ENCODE measurements around the gene PROC.

The PROC gene

DNA sequence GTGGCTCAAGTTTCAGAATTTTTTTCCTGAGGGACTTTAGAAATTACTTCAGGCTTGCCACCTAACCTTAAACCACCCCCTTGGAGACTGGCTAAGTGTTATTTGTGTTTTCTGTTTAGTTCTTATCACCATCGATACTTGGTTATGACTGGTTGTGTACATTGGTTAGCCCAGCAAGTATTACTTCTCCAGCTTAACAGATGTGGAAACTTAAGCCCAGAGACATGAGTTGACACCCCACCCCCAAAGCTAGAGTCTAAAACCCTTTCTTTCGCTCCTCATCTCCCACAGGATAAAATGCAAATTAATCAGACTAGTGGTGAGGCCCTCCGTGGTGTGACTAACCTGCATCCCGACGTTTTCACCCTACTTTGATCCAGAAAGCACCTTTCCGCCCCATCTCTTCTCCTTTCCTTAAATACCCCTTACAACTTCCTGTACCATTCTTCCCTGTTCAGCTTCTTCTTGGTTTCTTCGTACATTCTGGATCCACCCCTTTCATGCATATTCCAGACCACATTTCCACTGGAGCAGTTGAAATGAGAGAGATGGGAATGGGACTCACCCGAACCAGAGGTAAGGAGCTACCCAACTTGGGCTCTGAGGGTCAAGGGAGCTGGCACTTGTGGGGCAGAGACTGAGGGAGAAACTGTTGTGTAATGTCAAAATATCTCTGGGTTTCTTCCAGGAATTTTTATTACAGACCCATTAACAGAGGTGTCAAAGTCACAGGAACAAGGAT is 29.6 kb upstream of the PROC start:
- 0 out of 2 replicates have a peak, but pooled peaks have one; percentile 4 for TF ChIP-seq ZNF501 (tag by site-specific recombination; IDR thresholded peaks at IDR 0.05)
- TF ChIP-seq ZSCAN30 (tag by site-specific recombination; IDR thresholded peaks at IDR 0.05): no peak
- peak; percentile 77 for TF ChIP-seq ZNF600 (tag by site-specific recombination; IDR thresholded peaks at IDR 0.05)
- TF ChIP-seq ZNF555 (tag by site-specific recombination; conservative IDR thresholded peaks at IDR 0.05): no peak
- TF ChIP-seq, protein P1, sequence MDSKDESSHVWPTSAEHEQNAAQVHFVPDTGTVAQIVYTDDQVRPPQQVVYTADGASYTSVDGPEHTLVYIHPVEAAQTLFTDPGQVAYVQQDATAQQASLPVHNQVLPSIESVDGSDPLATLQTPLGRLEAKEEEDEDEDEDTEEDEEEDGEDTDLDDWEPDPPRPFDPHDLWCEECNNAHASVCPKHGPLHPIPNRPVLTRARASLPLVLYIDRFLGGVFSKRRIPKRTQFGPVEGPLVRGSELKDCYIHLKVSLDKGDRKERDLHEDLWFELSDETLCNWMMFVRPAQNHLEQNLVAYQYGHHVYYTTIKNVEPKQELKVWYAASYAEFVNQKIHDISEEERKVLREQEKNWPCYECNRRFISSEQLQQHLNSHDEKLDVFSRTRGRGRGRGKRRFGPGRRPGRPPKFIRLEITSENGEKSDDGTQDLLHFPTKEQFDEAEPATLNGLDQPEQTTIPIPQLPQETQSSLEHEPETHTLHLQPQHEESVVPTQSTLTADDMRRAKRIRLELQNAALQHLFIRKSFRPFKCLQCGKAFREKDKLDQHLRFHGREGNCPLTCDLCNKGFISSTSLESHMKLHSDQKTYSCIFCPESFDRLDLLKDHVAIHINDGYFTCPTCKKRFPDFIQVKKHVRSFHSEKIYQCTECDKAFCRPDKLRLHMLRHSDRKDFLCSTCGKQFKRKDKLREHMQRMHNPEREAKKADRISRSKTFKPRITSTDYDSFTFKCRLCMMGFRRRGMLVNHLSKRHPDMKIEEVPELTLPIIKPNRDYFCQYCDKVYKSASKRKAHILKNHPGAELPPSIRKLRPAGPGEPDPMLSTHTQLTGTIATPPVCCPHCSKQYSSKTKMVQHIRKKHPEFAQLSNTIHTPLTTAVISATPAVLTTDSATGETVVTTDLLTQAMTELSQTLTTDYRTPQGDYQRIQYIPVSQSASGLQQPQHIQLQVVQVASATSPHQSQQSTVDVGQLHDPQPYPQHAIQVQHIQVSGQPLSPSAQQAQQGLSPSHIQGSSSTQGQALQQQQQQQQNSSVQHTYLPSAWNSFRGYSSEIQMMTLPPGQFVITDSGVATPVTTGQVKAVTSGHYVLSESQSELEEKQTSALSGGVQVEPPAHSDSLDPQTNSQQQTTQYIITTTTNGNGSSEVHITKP (tag by site-specific recombination; IDR thresholded peaks at IDR 0.05): peak; percentile 85
- H3K4me3 ChIP-seq (ENCODE audit: low read depth, low read length): peak overlapping the region; percentile 51
- peaks cover 16% of the 10 kb centered on the region for H3K4me1 ChIP-seq (ENCODE audit: control insufficient read depth, insufficient read depth, low read length)
- POLR2A ChIA-PET: interaction anchor here (1.1 to 2.3 kb wide), 4 partner anchors 10 to 19 kb away, joined by 3 to 8 read pairs (median 6); no protein-coding TSS in a partner anchor
- peak overlapping the region; percentile 48 for H3K27ac ChIP-seq (ENCODE audit: extremely low read depth, low read depth, low read length)
- CTCF ChIA-PET: interaction anchor here (0.6 to 1.0 kb wide), 3 partner anchors 22 to 61 kb away, joined by 3 to 4 read pairs (median 3); no protein-coding TSS in a partner anchor
- H3K9me3 ChIP-seq (ENCODE audit: control insufficient read depth, insufficient read depth, low read depth, low read length): no peaks in the 10 kb centered on the region
- peaks cover 0 to 5% of the 10 kb centered on the region in 2 experiments; a peak in 1 of 3 replicates for H3K36me3 ChIP-seq (ENCODE audit: control insufficient read depth in 2 of 2, insufficient read depth in 1 of 2, low read length in 2 of 2)

DNA sequence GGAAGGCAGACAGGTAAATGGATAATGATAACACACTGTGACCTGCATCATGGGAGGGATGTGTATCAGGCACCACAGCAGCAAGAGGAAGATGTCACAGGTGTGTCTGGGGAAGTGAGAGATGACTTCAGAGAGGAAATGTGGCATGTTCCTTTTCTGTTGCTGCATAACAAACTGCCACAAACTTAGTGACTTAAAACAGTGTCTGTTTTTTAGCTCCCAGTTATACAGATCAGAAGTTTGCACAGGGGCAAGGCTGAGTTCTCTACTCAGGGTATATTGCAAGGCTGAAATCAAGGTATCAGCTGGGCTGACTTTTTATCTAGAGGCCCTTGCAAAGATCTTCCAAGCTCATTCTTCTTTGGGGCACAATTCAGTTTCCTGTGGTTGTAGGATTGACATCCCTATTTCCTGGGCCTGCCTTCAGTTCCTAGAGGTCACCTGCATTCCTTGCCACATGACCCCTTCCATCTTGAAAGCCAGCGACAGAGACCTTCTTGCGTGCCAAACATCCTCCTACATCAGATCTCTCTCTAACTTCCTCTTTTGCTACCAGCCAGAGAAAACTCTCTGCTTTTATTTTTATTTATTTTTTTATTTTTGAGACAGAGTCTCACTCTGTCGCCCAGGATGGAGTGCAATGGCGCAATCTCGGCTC is 28.3 kb upstream of the PROC start:
- TF ChIP-seq, protein P2, sequence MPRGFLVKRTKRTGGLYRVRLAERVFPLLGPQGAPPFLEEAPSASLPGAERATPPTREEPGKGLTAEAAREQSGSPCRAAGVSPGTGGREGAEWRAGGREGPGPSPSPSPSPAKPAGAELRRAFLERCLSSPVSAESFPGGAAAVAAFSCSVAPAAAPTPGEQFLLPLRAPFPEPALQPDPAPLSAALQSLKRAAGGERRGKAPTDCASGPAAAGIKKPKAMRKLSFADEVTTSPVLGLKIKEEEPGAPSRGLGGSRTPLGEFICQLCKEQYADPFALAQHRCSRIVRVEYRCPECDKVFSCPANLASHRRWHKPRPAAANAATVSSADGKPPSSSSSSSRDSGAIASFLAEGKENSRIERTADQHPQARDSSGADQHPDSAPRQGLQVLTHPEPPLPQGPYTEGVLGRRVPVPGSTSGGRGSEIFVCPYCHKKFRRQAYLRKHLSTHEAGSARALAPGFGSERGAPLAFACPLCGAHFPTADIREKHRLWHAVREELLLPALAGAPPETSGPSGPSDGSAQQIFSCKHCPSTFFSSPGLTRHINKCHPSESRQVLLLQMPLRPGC (tag by site-specific recombination; IDR thresholded peaks at IDR 0.05): no peak
- peaks cover 16% of the 10 kb centered on the region for H3K4me1 ChIP-seq (ENCODE audit: control insufficient read depth, insufficient read depth, low read length)
- H3K4me3 ChIP-seq (ENCODE audit: low read depth, low read length): no peak overlapping the region
- ChIA-PET POLR2A (interaction anchor here (2.3 kb wide), 1 partner anchor 9 kb away, joined by 8 read pairs; no protein-coding TSS in a partner anchor), CTCF (no interaction called here)
- no peaks in the 10 kb centered on the region for H3K9me3 ChIP-seq (ENCODE audit: control insufficient read depth, insufficient read depth, low read depth, low read length)
- no peak overlapping the region for H3K27ac ChIP-seq (ENCODE audit: extremely low read depth, low read depth, low read length)
- H3K36me3 ChIP-seq (ENCODE audit: control insufficient read depth in 2 of 2, insufficient read depth in 1 of 2, low read length in 2 of 2): peaks cover 0 to 10% of the 10 kb centered on the region in 2 experiments; a peak in 1 of 3 replicates

DNA sequence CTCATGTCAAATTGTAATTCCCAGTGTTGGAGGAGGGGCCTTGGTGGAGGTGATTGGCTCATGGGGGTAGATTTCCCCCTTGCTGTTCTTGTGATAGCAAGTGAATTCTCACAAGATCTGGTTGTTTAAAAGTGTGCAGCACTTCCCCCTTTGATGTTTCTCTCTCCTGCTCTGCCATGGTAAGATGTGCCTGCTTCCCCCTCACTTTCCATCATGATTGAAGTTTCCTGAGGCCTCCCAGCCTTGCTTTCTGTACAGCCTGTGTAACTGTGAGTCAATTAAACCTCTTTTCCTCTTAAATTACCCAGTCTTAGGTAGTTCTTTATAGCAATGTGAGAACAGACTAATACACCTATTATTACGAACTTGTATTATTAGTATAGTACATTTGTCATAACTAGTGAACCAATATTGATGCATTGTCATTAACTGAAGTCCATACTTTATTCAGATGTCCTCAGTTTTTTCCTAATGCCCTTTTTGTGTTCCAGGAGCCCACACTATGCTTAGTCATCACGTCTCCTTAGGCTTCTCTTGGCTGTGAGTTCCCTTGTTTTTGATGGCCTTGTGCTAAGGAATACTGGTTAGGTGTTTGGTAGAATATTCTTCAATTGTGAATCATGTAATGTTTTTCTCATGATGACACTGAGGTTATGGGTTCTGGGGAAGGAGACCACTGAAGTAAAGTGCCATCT is 25.9 kb upstream of the PROC start:
- H3K9me3 ChIP-seq (ENCODE audit: control insufficient read depth, insufficient read depth, low read depth, low read length): no peaks in the 10 kb centered on the region
- ChIA-PET POLR2A (no interaction called here), CTCF (no interaction called here)
- peaks cover 5% of the 10 kb centered on the region for H3K4me1 ChIP-seq (ENCODE audit: control insufficient read depth, insufficient read depth, low read length)
- no peak overlapping the region for H3K4me3 ChIP-seq (ENCODE audit: low read depth, low read length)
- H3K27ac ChIP-seq (ENCODE audit: extremely low read depth, low read depth, low read length): no peak overlapping the region
- peaks cover 0 to 10% of the 10 kb centered on the region in 2 experiments; a peak in 1 of 3 replicates for H3K36me3 ChIP-seq (ENCODE audit: control insufficient read depth in 2 of 2, insufficient read depth in 1 of 2, low read length in 2 of 2)
- TF ChIP-seq ZNF274 (IDR thresholded peaks at IDR 0.05; ENCODE audit: low read length) (no peak), ZNF274 (tag by site-specific recombination; IDR thresholded peaks at IDR 0.05; ENCODE audit: borderline replicate concordance) (no peak), ZBTB48 (tag by site-specific recombination; IDR thresholded peaks at IDR 0.05) (no peak), ZNF596 (tag by site-specific recombination; IDR thresholded peaks at IDR 0.05) (no peak), ZNF621 (tag by site-specific recombination; IDR thresholded peaks at IDR 0.05) (no peak), ZEB2 (tag by site-specific recombination; IDR thresholded peaks at IDR 0.05) (no peak), ZNF350 (tag by site-specific recombination; IDR thresholded peaks at IDR 0.05) (no peak), ZNF571 (tag by site-specific recombination; IDR thresholded peaks at IDR 0.05) (no peak)
- TF ChIP-seq, protein P3, sequence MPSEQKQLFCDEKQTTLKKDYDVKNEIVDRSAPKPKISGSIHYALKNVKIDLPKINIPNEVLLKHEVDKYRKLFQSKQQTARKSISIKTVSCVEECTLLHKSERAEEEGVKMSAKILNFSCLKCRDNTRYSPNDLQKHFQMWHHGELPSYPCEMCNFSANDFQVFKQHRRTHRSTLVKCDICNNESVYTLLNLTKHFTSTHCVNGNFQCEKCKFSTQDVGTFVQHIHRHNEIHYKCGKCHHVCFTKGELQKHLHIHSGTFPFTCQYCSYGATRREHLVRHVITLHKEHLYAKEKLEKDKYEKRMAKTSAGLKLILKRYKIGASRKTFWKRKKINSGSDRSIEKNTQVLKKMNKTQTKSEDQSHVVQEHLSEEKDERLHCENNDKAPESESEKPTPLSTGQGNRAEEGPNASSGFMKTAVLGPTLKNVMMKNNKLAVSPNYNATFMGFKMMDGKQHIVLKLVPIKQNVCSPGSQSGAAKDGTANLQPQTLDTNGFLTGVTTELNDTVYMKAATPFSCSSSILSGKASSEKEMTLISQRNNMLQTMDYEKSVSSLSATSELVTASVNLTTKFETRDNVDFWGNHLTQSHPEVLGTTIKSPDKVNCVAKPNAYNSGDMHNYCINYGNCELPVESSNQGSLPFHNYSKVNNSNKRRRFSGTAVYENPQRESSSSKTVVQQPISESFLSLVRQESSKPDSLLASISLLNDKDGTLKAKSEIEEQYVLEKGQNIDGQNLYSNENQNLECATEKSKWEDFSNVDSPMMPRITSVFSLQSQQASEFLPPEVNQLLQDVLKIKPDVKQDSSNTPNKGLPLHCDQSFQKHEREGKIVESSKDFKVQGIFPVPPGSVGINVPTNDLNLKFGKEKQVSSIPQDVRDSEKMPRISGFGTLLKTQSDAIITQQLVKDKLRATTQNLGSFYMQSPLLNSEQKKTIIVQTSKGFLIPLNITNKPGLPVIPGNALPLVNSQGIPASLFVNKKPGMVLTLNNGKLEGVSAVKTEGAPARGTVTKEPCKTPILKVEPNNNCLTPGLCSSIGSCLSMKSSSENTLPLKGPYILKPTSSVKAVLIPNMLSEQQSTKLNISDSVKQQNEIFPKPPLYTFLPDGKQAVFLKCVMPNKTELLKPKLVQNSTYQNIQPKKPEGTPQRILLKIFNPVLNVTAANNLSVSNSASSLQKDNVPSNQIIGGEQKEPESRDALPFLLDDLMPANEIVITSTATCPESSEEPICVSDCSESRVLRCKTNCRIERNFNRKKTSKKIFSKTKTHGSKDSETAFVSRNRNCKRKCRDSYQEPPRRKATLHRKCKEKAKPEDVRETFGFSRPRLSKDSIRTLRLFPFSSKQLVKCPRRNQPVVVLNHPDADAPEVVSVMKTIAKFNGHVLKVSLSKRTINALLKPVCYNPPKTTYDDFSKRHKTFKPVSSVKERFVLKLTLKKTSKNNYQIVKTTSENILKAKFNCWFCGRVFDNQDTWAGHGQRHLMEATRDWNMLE (tag by site-specific recombination; conservative IDR thresholded peaks at IDR 0.05; ENCODE audit: low read depth): no peak
- TF ChIP-seq, protein P4, sequence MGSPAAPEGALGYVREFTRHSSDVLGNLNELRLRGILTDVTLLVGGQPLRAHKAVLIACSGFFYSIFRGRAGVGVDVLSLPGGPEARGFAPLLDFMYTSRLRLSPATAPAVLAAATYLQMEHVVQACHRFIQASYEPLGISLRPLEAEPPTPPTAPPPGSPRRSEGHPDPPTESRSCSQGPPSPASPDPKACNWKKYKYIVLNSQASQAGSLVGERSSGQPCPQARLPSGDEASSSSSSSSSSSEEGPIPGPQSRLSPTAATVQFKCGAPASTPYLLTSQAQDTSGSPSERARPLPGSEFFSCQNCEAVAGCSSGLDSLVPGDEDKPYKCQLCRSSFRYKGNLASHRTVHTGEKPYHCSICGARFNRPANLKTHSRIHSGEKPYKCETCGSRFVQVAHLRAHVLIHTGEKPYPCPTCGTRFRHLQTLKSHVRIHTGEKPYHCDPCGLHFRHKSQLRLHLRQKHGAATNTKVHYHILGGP (tag by site-specific recombination; IDR thresholded peaks at IDR 0.05): no peak

Data from HEK293 (cell line).